HepG2 (cell line): Measurements from ENCODE around the gene ADARB1. TPM values are rescaled to one million over a fixed set of nuclear protein-coding genes. Genes with fewer than 3 reads are reported as not detected.

Experiments used
- ATAC-seq: fragments of 200-7000 bp; cut with Tn5 transposase; 3 replicates; pipeline ENCODE4 v1.9.1; 2020; ENCODE audit warnings: mild to moderate bottlenecking, moderate library complexity
- BruUV-seq: library from RNA; stranded (reverse); fragments of 400-500 nt; replicated peaks from 2 replicates; lab custom pipeline; 2021; lab: Mats Ljungman, UMichigan
- CTCF ChIA-PET: fragments of 300-600 bp; formaldehyde crosslinking; extraction: SDS; loops from one replicate; lab custom pipeline; 2021; ENCODE audit warnings: low total read pairs, inconsistent platforms, low intra/inter-chr PET ratio; lab: Yijun Ruan, JAX
- POLR2A ChIA-PET: fragments of 350-600 bp; sonication (Branson Sonifier 250); formaldehyde crosslinking; loops from one replicate; lab custom pipeline; 2020; ENCODE audit warnings: antibody characterized with exemption, inconsistent platforms; lab: Yijun Ruan, JAX
- DNase-seq: peaks from one replicate; pipeline ENCODE4 v3.0.0-alpha.2; 2015; ENCODE audit warnings: low spot score
- FAIRE-seq: peaks from 3 replicates; lab custom pipeline; 2011; peaks lifted over from hg19 to GRCh38; lab: Jason Lieb, UNC
- H2AFZ ChIP-seq: one replicate; pipeline ENCODE4 v1.6.1; 2011; ENCODE audit warnings: low read length, inconsistent platforms
- H3K27ac ChIP-seq: fragments of 300-600 bp; 3 replicates; pipeline ENCODE4 v1.8.0; 2011; ENCODE audit warnings: mixed run types, mild to moderate bottlenecking, mixed read lengths, low read length, inconsistent platforms; ENCODE audit not compliant: insufficient read depth; ENCODE audit errors: extremely low read length
- H3K27me3 ChIP-seq, 2 experiments: fragments of 200-600 bp in 1 of 2; 2 replicates in 1 of 2; 3 replicates in 1 of 2; pipeline versions ENCODE4 v1.6.0 to v1.8.0; 2011; ENCODE audit warnings: low read length in 2 of 2, mild to moderate bottlenecking in 2 of 2, moderate library complexity in 2 of 2, inconsistent platforms in 1 of 2; ENCODE audit not compliant: insufficient read depth in 2 of 2, control insufficient read depth in 1 of 2
- H3K36me3 ChIP-seq, 2 experiments: fragments of 200-600 bp in 1 of 2; replicated peaks in 1 of 2; 2 replicates in 1 of 2; 3 replicates in 1 of 2; pipeline versions ENCODE4 v1.5.1 to v1.8.0; 2011; ENCODE audit warnings: low read length in 2 of 2, inconsistent platforms in 1 of 2; ENCODE audit not compliant: insufficient read depth in 2 of 2, control insufficient read depth in 1 of 2
- H3K4me1 ChIP-seq: 2 replicates; pipeline ENCODE4 v1.5.1; 2012; ENCODE audit warnings: low read length, inconsistent platforms; ENCODE audit not compliant: insufficient read depth
- H3K4me2 ChIP-seq: 2 replicates; pipeline ENCODE4 v1.6.0; 2011; ENCODE audit warnings: low read depth, low read length, inconsistent platforms
- H3K4me3 ChIP-seq, 3 experiments: fragments of 200-600 bp in 1 of 3; sonication (generic), shearing (Covaris generic) in 1 of 3; replicated peaks in 1 of 3; 2 replicates each; pipeline ENCODE4 v1.5.1; 2011 to 2016; ENCODE audit warnings: low read length in 3 of 3, inconsistent platforms in 2 of 3, low read depth in 2 of 3, mild to moderate bottlenecking in 2 of 3, control low read depth in 1 of 3, mixed read lengths in 1 of 3; ENCODE audit not compliant: insufficient read depth in 1 of 3
- H3K79me2 ChIP-seq: one replicate; pipeline ENCODE4 v1.6.1; 2011; ENCODE audit warnings: low read length, inconsistent platforms; ENCODE audit not compliant: insufficient read depth
- H3K9ac ChIP-seq: 2 replicates; pipeline ENCODE4 v1.6.0; 2011; ENCODE audit warnings: mild to moderate bottlenecking, low read depth, low read length, inconsistent platforms; ENCODE audit not compliant: insufficient read depth
- H3K9me3 ChIP-seq: 2 replicates; pipeline ENCODE4 v1.5.1; 2012; ENCODE audit warnings: mild to moderate bottlenecking, low read length
- H4K20me1 ChIP-seq: 2 replicates; pipeline ENCODE4 v1.6.0; 2011; ENCODE audit warnings: inconsistent platforms, mild to moderate bottlenecking, low read length, moderate library complexity; ENCODE audit not compliant: insufficient read depth
- CHD4 ChIP-seq: fragments of 200-600 bp; sonication (generic); IDR thresholded peaks from 2 replicates; pipeline ENCODE4 v1.7.0; 2017; ENCODE audit warnings: mild to moderate bottlenecking, low read length, borderline replicate concordance
- FOXP1 ChIP-seq, 2 experiments: fragments of 450-650 bp in 1 of 2; IDR thresholded peaks; 2 replicates each; pipeline ENCODE4 v1.6.1; 2017 to 2018; ENCODE audit warnings: antibody characterized with exemption in 1 of 2
- HDAC2 ChIP-seq: sonication (generic); formaldehyde crosslinking; IDR thresholded peaks from 2 replicates; pipeline ENCODE4 v1.4.0; 2020; ENCODE audit warnings: missing genetic modification reagents
- HNRNPK ChIP-seq: fragments of 200-400 bp; formaldehyde crosslinking; IDR thresholded peaks from 2 replicates; pipeline ENCODE4 v1.6.1; 2018; ENCODE audit warnings: low read length, low read depth, moderate library complexity, mild to moderate bottlenecking; ENCODE audit not compliant: poor library complexity, severe bottlenecking
- SNRNP70 ChIP-seq: fragments of 200-400 bp; formaldehyde crosslinking; IDR thresholded peaks from 2 replicates; pipeline ENCODE4 v1.6.1; 2017; ENCODE audit warnings: mild to moderate bottlenecking, low read depth, low read length, moderate library complexity
- TARDBP ChIP-seq: sonication (generic); formaldehyde crosslinking; IDR thresholded peaks from 2 replicates; pipeline ENCODE4 v1.8.0; 2022; ENCODE audit warnings: mild to moderate bottlenecking, missing genetic modification reagents
- ZNF781 ChIP-seq: sonication (generic); formaldehyde crosslinking; IDR thresholded peaks from 2 replicates; pipeline ENCODE4 v1.5.1; 2020; ENCODE audit warnings: borderline replicate concordance, mild to moderate bottlenecking, missing genetic modification reagents; ENCODE audit errors: not compliant biosample characterization
- WGBS: methylation state at CpG from one replicate; pipeline ENCODE4 v1.1.6; 2017; ENCODE audit warnings: low lambda C conversion rate; 5-methylcytosine and 5-hydroxymethylcytosine counted together
- in situ Hi-C: cut with HindIII; loops from 2 replicates; pipeline ENCODE4 v1.10.0; 2017; ENCODE audit warnings: low pct_unique_long_range_greater_than_20kb; ENCODE audit not compliant: extremely low pct_ligation_motif_present
- intact Hi-C: fragments of 100-400 bp; cut with micrococcal nuclease; formaldehyde crosslinking; loops from one replicate; pipeline ENCODE4 v1.10.0; 2022; ENCODE audit not compliant: unreplicated experiment
- polyA plus RNA-seq, 8 experiments: library from polyadenylated mRNA; depleted of rRNA in 3 of 8; stranded (reverse) in 7 of 8; unstranded in 1 of 8; fragments of >200 nt; fragmentation: Illumina TruSeq in 4 of 8; extraction: Trizol in 4 of 8; gene quantifications; 2 replicates each; pipeline versions ENCODE4 v1.2.1 to v1.2.3, GENCODE V29; 2011 to 2016; ENCODE audit warnings: low read depth in 4 of 8, missing spikeins in 1 of 8, mixed read lengths in 1 of 8; ENCODE audit not compliant: insufficient read depth in 1 of 8
- total RNA-seq, 5 experiments: library from RNA; depleted of rRNA; stranded (reverse); fragments of >200 nt; fragmentation: Illumina TruSeq; extraction: Trizol; gene quantifications; 2 replicates each; pipeline ENCODE4 v1.2.3, GENCODE V29; 2016; ENCODE audit warnings: low read depth in 1 of 5
- TF ChIP-seq, protein P1 (sequence below): sonication (generic); formaldehyde crosslinking; IDR thresholded peaks from 2 replicates; pipeline ENCODE4 v1.4.0; 2020; ENCODE audit warnings: mild to moderate bottlenecking, missing genetic modification reagents
- TF ChIP-seq, protein P2 (sequence below): sonication (generic); formaldehyde crosslinking; IDR thresholded peaks from 2 replicates; pipeline ENCODE4 v1.4.0; 2020; ENCODE audit warnings: missing genetic modification reagents

ADARB1 gene
- total and polyA plus RNA-seq, 2 of the 13 experiments (the other 11 are each of a cell fraction or from before 2014, with no cell fraction given), result 6.6 to 10.0 TPM

DNA sequence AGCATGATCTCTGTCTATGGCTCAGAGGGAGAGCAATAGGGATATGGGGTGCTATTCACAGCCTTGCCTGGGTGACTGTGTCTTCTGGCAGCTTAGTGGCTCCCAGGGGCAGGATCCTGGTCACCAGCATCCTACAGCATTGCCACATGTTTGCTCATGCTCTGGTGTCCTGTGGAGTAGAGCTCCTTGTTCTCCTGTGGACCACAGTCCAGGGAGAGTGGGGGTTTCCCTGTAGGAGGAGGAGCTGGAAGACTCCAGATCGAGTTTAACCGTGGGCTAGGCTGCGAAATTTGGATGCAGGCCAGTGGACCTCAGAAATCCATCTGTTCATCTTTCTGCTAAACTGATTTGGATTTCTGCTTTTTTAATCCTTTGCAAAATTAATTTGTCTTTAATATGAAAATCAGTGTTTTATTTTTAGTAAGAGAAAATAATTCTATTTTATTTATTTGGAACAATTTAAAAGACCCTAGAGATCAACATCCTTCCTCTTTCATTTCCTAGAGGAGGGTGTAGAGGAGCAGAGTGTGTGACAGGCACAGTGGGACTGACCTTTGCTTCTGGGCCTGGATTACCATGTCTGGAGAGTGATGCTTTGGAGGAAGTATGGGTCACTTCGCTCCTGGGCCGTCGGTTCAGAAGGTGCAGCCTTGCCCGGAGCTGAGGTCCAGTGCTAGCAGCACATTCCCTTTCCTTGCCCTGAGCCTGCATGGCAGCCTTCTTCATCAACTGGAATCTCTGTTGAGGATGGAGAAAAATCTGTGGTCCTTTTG is 17.4 kb downstream of the ADARB1 start:
- TF ChIP-seq TARDBP (CRISPR knock-in tag) (no peak), ZNF781 (CRISPR knock-in tag) (no peak), CHD4 (no peak), HNRNPK (no peak), HDAC2 (CRISPR knock-in tag) (no peak), FOXP1 (IDR thresholded peaks at IDR 0.05) (no peak), FOXP1 (CRISPR knock-in tag; IDR thresholded peaks at IDR 0.05) (no peak), SNRNP70 (no peak)
- TF ChIP-seq, protein P1, sequence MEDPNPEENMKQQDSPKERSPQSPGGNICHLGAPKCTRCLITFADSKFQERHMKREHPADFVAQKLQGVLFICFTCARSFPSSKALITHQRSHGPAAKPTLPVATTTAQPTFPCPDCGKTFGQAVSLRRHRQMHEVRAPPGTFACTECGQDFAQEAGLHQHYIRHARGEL (CRISPR knock-in tag), result no peak
- TF ChIP-seq, protein P2, sequence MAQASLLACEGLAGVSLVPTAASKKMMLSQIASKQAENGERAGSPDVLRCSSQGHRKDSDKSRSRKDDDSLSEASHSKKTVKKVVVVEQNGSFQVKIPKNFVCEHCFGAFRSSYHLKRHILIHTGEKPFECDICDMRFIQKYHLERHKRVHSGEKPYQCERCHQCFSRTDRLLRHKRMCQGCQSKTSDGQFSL (CRISPR knock-in tag), result no peak
- Histone ChIP-seq H3K4me3 (no peak overlapping the region), H3K4me2 (no peak overlapping the region), H3K4me1 (no peaks in the 10 kb centered on the region), H4K20me1 (no peaks in the 10 kb centered on the region; the same call in 1 of the 2 replicates), H3K27me3 (no peaks in the 10 kb centered on the region; a peak in 1 of 5 replicates), H3K36me3 (no peaks in the 10 kb centered on the region), H3K9ac (no peak overlapping the region), H3K79me2 (peaks cover 6% of the 10 kb centered on the region), H2AFZ (no peak overlapping the region), H3K9me3 (no peaks in the 10 kb centered on the region), H3K27ac (no peak overlapping the region)
- DNase-seq, result no peak
- FAIRE-seq, result no peak
- intact Hi-C loops, result no loop called here
- WGBS, result 78% methylated on average over 7 of the region's 7 CpGs
- BruUV-seq, result no TSS peak
- POLR2A ChIA-PET, result interaction anchor here (0.6 kb wide), 1 partner anchor 107 kb away, joined by 4 read pairs; no protein-coding TSS in a partner anchor
- ATAC-seq, result no peak
- in situ Hi-C loops, result no loop called here
- CTCF ChIA-PET, result no interaction called here
